Measurements from ENCODE around the gene AMZ1. TPM values are rescaled to one million over a fixed set of nuclear protein-coding genes. Genes with fewer than 3 reads are reported as not detected.
A peak's percentile ranks its signal among the peaks of the same experiment; 100 is the strongest.

Gene AMZ1
- total RNA-seq, 1 donor from 2014 or later: 1.2 TPM

GRCh38 chr7:2645274-2645868, 42.6 kb upstream of the AMZ1 start:
- H3K4me3 Mint-ChIP-seq: no peak overlapping the region
- DNase-seq (ENCODE audit: extremely low spot score, unreplicated experiment): no peak
- H3K36me3 Mint-ChIP-seq: no peaks in the 10 kb centered on the region
- H3K27me3 Mint-ChIP-seq: no peaks in the 10 kb centered on the region
- H3K4me1 Mint-ChIP-seq (ENCODE audit: unreplicated experiment): peaks cover 12% of the 10 kb centered on the region
- H3K9me3 Mint-ChIP-seq: no peaks in the 10 kb centered on the region
- no peak for TF ChIP-seq CTCF (conservative IDR thresholded peaks at IDR 0.05)
- peak overlapping the region; percentile 53 for H3K27ac Mint-ChIP-seq

- H3K36me3 Mint-ChIP-seq: no peaks in the 10 kb centered on the region
- H3K4me1 Mint-ChIP-seq (ENCODE audit: unreplicated experiment): peaks cover 12% of the 10 kb centered on the region
- no peak overlapping the region for H3K27ac Mint-ChIP-seq
- no peak for TF ChIP-seq CTCF (conservative IDR thresholded peaks at IDR 0.05)
- no peaks in the 10 kb centered on the region for H3K27me3 Mint-ChIP-seq
- H3K9me3 Mint-ChIP-seq: no peaks in the 10 kb centered on the region
- no peak overlapping the region for H3K4me3 Mint-ChIP-seq
- DNase-seq (ENCODE audit: extremely low spot score, unreplicated experiment): no peak
Measured at GRCh38 chr7:2646336-2646679, 41.7 kb upstream of the AMZ1 start.

- Mint-ChIP-seq H3K36me3 (no peaks in the 10 kb centered on the region), H3K27ac (no peak overlapping the region), H3K9me3 (no peaks in the 10 kb centered on the region), H3K4me3 (no peak overlapping the region), H3K4me1 (ENCODE audit: unreplicated experiment) (peaks cover 12% of the 10 kb centered on the region), H3K27me3 (no peaks in the 10 kb centered on the region)
- TF ChIP-seq CTCF (conservative IDR thresholded peaks at IDR 0.05): no peak
- no peak for DNase-seq (ENCODE audit: extremely low spot score, unreplicated experiment)
Measured at GRCh38 chr7:2646680-2647571, 41.1 kb upstream of the AMZ1 start.

- Mint-ChIP-seq H3K27ac (no peak overlapping the region), H3K4me3 (no peak overlapping the region), H3K4me1 (ENCODE audit: unreplicated experiment) (peaks cover 12% of the 10 kb centered on the region), H3K9me3 (no peaks in the 10 kb centered on the region), H3K36me3 (no peaks in the 10 kb centered on the region), H3K27me3 (no peaks in the 10 kb centered on the region)
- TF ChIP-seq CTCF (conservative IDR thresholded peaks at IDR 0.05): no peak
- no peak for DNase-seq (ENCODE audit: extremely low spot score, unreplicated experiment)
Measured at GRCh38 chr7:2647594-2648172, 40.3 kb upstream of the AMZ1 start.

- no peak for DNase-seq (ENCODE audit: extremely low spot score, unreplicated experiment)
- Mint-ChIP-seq H3K9me3 (no peaks in the 10 kb centered on the region), H3K4me1 (ENCODE audit: unreplicated experiment) (peaks cover 11% of the 10 kb centered on the region), H3K4me3 (no peak overlapping the region), H3K27ac (no peak overlapping the region), H3K36me3 (no peaks in the 10 kb centered on the region), H3K27me3 (no peaks in the 10 kb centered on the region)
- TF ChIP-seq CTCF (conservative IDR thresholded peaks at IDR 0.05): no peak
Measured at GRCh38 chr7:2649139-2649838, 38.7 kb upstream of the AMZ1 start.
